DND-41 (cell line): Measurements from ENCODE around the gene CCDC3.

Experiments
- CTCF ChIP-seq: IDR thresholded peaks from 2 replicates; pipeline ENCODE4 v1.5.1; 2012; ENCODE audit warnings: borderline replicate concordance, low read length, moderate library complexity, mild to moderate bottlenecking; ENCODE audit not compliant: poor library complexity, severe bottlenecking; ENCODE audit errors: extremely low read depth
- EZH2 ChIP-seq: IDR thresholded peaks from 3 replicates; pipeline ENCODE4 v1.6.1; 2012; ENCODE audit warnings: borderline replicate concordance, low read depth, mild to moderate bottlenecking, moderate library complexity, low read length, inconsistent platforms; ENCODE audit not compliant: severe bottlenecking

- TF ChIP-seq CTCF: no peak
- TF ChIP-seq EZH2: no peak
Observed at GRCh38 chr10:12875100-12875499, 126.4 kb downstream of the CCDC3 start.
